ENCODE results near the gene MUC13.

MUC13 gene

DNA sequence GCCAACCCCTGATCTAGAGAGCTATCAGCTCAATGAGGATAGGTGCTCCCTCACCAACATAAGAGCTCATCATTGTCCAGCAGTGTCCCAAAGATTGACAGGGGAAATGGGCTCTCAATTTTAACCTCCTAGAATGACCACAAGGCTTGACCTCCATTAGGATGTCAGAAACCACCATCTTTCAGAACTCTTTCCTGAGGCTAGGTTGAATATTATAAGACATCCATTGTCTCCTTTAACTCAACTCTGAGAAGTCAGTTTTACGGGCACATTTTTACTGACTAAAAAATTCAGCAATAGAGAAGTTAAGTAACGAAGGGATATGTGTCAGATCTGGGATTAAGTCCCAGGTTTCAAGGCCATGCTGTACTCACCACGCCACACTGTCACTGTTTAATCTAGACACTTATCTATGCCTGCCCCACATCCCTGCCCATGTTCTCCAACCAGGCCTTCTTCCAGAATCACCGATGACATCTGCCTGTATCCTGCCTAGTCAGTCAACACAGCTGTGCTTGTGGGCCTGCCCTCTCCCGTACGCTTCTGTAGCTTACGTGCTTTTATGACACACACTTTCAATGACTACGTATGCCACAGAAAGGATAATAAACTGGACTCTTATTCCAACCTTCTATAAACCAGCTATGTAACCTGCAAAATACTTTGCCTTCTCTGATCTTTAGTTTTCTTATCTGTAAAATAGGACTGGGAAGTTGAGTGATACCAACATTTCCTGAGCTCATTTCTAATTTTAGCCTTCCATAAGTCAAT lies 17.1 kb upstream of the MUC13 start:
- no peak for DNase-seq (ENCODE audit: low read depth)
- no peak for TF ChIP-seq CTCF (conservative IDR thresholded peaks at IDR 0.05; ENCODE audit: low read depth, low read length)
- no peak overlapping the region for H3K4me3 ChIP-seq (ENCODE audit: low read depth, low read length)

DNA sequence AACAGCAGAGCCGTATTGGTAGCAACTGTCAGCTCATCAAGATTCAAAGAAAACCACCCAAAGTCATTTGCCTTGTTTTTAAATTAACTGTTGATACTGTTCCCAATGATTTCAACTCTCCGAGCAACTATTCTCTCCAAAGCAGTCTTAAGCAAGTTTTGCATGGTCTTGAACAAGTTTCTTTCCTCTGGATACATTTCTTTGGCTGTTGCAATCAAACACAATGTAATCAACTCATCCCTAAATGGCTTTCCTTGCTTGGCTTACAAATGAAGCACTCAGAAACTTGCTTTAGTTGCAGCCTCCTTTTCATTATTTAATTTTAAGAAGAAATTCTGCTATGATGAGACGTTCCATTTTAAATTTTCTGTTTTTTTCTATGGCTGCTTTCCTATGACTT lies 15.5 kb upstream of the MUC13 start:
- no peak for TF ChIP-seq CTCF (conservative IDR thresholded peaks at IDR 0.05; ENCODE audit: low read depth, low read length)
- no peak overlapping the region for H3K4me3 ChIP-seq (ENCODE audit: low read depth, low read length)
- DNase-seq (ENCODE audit: low read depth): no peak

- no peak overlapping the region for H3K4me3 ChIP-seq (ENCODE audit: low read depth, low read length)
- TF ChIP-seq CTCF (conservative IDR thresholded peaks at IDR 0.05; ENCODE audit: low read depth, low read length): no peak
- no peak for DNase-seq (ENCODE audit: low read depth)
Measured at GRCh38 chr3:124942613-124943012, 8.1 kb upstream of the MUC13 start.

DNA sequence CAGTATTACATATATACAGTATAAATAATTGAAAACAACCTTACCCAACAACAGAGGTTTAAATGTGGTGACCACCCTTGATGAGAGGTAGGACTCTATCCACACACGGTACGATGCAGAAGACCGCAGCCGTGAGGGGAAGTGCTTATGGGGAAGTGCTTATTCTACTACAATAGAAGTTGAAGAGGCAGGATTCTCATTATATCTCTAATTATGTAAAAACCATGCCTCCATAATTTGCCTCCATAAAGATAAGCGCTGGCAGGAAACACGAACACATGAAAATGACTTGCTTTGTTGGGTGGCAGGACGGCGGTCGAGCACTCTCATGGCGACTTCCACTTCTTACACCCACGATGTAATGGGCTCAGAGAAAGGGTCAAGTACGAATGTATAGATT lies 7.2 kb upstream of the MUC13 start:
- no peak for TF ChIP-seq CTCF (conservative IDR thresholded peaks at IDR 0.05; ENCODE audit: low read depth, low read length)
- no peak for DNase-seq (ENCODE audit: low read depth)
- H3K4me3 ChIP-seq (ENCODE audit: low read depth, low read length): no peak overlapping the region

DNA sequence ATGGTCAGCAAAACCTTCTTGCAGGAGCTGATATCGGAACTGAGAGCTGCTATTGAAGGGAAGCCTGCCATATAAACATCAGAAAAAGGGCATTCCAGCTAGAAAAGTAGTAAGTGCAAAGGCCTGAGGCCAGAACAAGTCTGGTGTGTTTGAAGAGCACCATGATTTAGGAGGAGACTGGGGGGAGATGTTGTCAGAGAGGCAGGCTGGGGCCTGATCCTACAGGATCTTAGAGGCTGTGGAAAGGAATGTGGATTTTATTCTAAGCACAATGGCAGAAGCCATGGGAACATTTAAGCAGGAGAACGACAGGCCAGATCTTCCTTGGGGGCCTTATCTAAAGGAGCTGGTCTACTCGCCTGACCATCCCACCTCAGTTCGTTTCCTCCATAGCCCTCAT lies 5.1 kb upstream of the MUC13 start:
- no peak for DNase-seq (ENCODE audit: low read depth)
- TF ChIP-seq CTCF (conservative IDR thresholded peaks at IDR 0.05; ENCODE audit: low read depth, low read length): no peak
- no peak overlapping the region for H3K4me3 ChIP-seq (ENCODE audit: low read depth, low read length)

- no peak overlapping the region for H3K4me3 ChIP-seq (ENCODE audit: low read depth, low read length)
- peak; percentile 3 for TF ChIP-seq CTCF (conservative IDR thresholded peaks at IDR 0.05; ENCODE audit: low read depth, low read length)
- DNase-seq (ENCODE audit: low read depth): no peak
Measured at GRCh38 chr3:124938896-124939295, 4.3 kb upstream of the MUC13 start.

GRCh38 chr3:124937049-124937448 lies 2.5 kb upstream of the MUC13 start:
- H3K4me3 ChIP-seq (ENCODE audit: low read depth, low read length): no peak overlapping the region
- no peak for DNase-seq (ENCODE audit: low read depth)
- no peak for TF ChIP-seq CTCF (conservative IDR thresholded peaks at IDR 0.05; ENCODE audit: low read depth, low read length)

Data from choroid plexus epithelial cell (primary cell).